HG02610 (cell line): ENCODE measurements around the gene TRIM50.
"Not testable (repeated sequence)": the region's sequence is repeated elsewhere in the genome, so short reads cannot be mapped to it uniquely, and the experiment has no call there.

Experiments
- ATAC-seq: cut with Tn5 transposase; IDR thresholded peaks from one replicate; pipeline ENCODE4 v1.9.1; 2021; ENCODE audit warnings: mild to moderate bottlenecking, moderate library complexity; ENCODE audit not compliant: unreplicated experiment

TRIM50 gene

DNA sequence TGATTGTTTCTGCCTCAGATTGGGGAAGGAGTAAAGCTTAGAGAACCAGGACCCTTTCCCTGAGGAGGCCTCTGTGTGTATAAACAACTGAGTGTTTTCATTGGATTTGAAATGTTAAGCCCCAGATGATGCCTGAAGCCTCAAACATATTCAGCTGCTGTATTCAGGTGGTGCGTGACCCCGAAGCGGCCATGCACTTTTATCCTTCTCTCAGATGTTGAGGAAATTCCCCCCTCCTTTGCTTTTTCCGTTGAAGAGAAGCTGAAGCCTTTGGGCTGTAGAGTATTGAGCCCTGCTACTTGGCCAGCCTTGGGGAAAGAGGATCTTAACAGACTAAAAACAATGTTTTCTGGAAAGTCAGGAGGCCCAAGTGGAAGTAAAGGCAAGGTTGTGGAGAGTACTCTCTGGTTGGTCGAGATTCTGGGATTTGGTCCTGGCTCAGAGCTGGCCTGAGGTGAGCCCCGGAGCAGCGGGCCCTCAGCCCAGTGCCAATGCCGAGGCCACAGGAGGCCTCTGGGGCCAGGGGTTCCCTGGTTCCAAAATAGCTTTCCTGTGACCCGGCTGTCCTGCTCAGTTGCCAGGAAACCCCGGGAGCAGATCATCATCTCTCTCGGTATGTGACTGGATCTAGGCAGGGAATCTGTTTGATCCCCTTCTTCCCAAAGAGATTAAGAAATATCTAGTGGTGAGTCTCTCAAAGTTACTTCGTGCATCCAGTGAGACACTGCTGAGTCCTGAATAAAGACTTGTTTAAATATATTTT, 22.6 kb upstream of the TRIM50 start:
- ATAC-seq, result no peak

- no peak for ATAC-seq
Observed at GRCh38 chr7:73349763-73350162, 21.9 kb upstream of the TRIM50 start.

- ATAC-seq, result no peak
Observed at GRCh38 chr7:73345951-73346350, 18.1 kb upstream of the TRIM50 start.

DNA sequence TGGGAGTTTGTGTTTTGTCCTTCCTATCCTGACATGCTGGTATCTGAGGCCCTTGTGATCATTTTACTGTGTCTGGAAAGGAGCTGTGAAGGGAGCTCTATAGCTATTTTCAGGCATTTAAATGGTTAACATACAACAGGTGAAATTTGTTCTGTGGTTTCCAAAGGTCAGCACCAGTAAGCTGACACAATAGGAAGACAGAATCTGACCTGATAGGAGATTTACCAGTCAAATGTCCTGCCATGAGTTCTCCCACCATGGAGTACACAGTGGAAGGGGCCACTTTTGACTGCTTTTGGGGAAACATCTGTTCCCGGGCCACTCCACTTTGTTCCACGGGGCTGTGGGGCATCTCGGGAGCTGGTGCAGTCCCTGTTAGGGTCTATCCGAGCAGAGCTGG, 17.7 kb upstream of the TRIM50 start:
- ATAC-seq, result no peak

DNA sequence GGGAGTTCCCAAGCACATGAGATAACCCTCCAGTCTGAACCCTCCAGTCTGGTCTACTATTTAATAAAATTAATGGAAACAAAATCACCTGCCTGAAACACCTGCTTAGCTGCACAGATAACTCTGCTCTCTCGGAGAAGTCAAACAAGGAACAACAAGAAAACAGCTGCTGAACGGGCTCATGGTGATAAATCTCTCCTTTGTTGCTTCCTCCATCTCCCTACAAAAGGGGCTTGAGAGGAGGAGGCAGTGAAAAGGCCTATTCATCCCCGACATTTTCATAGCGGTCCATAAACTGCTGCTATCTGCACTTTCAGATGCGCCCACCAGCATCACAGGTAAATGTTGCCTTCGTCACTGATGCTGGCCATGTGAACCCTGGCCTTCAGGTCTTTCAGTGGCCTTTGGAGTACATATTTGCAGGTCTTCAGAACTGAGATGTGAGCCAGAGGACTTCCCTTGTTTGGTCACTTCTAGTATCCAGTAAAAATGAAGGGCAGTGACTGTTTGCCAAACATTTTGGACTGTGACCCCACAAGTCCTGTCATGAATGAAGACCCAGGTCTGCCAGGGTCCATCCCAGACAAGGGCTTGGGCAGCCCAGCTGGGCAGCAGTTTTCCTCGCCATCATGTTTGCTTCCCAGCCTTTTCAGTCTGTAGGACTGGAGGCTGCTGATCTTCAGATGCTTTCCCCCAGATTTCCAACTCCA, 15.9 kb upstream of the TRIM50 start:
- ATAC-seq, result no peak

- ATAC-seq, result no peak
Observed at GRCh38 chr7:73342645-73343044, 14.8 kb upstream of the TRIM50 start.

DNA sequence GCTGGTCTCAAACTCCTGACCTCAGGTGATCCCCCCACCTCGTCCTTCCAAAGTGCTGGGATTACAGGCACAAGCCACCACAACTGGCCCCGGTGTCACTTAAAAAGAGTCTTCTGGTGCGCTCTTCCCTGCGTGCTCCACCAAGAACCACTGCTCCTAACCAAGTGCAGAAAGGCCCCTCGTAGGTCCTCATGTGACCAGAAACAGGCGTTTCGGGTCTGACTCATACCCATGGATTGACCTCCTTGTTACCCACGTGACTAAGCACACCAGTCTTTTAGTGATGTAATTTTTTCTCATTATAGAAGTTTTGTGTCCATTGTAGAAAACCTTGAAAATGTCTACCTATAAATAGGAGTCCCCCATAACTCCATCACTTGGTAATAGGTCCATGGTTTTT, 14.0 kb upstream of the TRIM50 start:
- no peak for ATAC-seq

DNA sequence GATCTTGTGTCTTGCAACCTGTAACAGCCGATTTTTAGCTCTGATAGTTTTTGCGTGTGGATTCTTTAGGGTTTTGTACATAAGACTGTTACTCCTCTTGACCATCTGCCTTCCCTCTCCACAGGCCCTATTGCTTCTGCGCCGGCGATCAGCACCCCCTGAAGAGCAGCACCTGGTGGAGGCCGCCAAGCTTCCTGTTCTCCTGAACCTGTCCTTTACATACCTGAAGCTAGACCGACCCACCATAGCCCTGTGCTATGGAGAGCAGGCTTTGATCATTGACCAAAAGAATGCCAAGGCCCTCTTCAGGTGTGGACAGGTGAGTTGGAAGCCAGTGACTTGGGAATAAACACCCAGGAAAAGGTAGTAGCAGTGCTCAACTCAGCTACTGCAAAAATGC, 12.6 kb upstream of the TRIM50 start:
- ATAC-seq, result no peak

DNA sequence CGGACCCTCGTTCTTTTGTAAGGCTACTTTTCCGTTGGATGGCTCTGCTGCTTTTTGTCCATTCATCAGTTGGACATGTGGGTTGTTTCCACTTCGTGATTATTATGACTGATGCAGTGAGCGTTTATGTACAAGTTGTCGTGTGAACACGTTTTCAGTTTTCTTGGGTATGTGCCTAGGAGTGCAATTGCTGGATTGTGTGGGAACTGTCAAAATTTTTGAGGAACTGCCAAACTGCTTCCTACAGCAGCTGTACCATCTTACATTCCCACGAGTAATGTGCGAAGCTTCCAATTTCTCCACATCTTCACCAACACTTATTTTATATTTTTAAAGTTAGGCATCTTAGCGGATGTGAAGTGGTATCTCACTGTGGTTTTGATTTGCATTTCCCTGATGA, 10.4 kb upstream of the TRIM50 start:
- no peak for ATAC-seq

DNA sequence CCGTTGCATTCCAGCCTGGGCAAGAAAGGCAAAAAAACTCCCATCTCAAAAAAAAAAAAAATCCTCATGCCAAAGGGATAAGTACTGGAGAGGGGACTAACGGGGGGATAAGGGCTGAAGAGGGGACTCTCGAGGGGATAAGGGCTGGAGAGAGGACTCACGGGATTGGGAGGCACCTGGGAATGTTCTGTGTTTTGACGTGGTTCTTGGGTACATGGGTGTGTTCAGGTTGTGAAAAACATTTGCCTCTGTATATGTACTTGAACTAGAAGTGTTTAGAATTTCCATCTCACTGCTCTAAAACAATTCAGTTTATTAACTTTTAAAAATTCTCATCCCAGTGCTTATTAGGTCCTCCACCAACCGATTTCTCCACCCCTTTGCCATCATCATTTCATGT, 4.6 kb upstream of the TRIM50 start:
- ATAC-seq, result no peak

DNA sequence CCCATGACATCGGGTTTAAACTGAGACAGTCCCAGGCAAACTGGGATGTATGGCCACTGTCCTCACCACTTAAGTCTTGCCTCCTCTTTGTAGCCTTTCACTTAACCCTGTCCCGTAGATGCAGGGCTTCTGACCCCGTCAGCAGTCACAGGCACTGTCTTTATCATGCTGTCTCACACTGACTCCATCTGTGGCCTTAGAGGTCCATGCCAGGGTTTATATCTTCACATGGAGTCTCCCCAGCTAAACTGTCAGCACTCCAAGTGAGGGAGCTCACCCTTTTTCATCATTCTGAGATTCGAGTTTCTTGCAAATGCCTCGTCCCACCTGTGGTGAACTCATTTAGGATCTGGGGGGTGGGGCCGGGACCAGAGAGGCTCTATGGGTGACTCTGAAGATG, 2.9 kb upstream of the TRIM50 start:
- no peak for ATAC-seq

- no peak for ATAC-seq
Observed at GRCh38 chr7:73329861-73330581, 2.1 kb upstream of the TRIM50 start.

- ATAC-seq, result no peak
Observed at GRCh38 chr7:73328696-73329095, 814 bp upstream of the TRIM50 start.

GRCh38 chr7:73327449-73327848, 433 bp downstream of the TRIM50 start:
- not testable (repeated sequence) for ATAC-seq

DNA sequence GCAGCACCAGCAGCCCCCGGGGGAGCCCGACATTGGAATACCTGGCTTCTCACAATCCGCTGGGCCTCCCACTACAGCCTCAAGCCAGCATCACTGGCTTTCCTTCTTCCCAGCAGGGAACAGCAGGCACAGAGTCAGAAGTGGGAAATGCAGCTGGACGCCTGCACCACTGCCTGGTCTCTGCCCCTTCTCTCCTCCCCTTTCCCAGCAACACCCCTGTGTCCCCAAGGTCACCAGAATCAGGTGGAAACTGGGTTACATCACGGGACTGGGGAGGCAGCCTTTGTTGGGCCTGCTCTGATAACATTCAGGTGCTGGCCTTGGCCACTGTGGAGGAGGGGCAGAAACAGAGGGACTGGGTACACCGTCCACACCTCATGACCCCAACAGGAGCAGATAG, 2.5 kb downstream of the TRIM50 start:
- ATAC-seq, result not testable (repeated sequence)

DNA sequence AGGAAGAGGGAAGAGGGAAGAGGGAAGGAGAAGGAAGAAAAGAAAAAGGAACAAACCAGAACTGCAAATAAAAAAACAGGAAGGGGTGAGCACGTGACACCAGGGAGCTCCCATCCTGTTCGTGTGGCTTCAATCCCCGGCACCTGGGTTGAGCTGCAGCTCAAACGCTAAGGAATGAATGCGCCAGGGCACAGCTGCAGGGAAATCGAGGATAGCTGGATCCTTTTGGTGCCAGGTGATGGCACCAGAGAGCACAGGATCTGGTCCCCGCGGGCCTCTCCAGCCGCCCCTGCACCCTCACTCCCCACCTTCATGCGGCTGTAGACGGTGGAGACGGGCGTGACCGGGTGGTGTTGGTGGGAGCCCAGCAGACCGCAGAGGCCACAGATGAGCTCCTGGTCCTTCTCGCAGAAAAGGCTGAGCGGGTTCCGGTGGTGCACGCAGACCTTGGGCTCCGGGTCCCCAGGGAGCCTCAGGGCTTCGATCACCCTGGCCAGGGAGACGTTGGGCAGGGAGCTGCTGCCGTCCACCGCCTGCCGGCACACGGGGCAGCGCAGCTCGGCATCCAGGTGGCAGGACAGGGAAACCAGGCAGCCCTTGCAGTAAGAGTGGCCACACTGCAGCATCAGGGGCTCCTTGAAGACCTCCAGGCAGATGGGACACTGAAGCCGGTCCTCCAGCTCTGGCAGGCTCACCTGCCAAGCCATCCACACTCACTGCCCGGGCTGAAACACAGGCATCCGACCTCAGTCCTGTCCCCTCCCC, 3.6 kb downstream of the TRIM50 start:
- not testable (repeated sequence) for ATAC-seq

- not testable (repeated sequence) for ATAC-seq
Observed at GRCh38 chr7:73323434-73324080, 4.3 kb downstream of the TRIM50 start.

- not testable (repeated sequence) for ATAC-seq
Observed at GRCh38 chr7:73320009-73320408, 7.9 kb downstream of the TRIM50 start.

GRCh38 chr7:73319541-73319940, 8.3 kb downstream of the TRIM50 start:
- not testable (repeated sequence) for ATAC-seq

DNA sequence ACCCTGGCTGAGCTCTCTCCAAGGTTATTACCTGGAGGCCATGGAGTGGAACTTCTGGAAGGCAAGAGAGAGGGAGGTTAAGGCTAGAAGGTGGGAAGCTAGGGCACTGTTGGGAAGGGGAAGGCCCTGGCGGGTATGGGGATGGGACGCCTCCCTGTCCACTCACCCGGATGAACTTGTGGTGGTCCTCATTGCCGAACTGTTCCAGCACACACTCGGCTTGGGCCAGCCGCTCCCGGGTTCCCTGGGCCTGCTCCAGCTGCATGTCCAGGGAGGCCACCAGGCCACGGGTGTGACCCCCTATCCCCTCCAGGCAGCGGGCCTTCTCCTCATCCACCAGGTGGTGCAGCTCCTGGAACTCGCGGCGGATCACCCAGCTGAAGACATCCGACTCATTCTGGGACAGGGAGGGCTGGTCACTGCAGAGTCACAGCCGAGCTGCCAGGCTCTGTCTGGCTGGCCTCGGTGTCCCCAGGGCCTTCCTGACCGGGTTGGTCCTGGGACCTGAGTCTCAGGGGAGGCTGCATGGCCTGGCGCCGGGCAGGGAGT, 9.2 kb downstream of the TRIM50 start:
- not testable (repeated sequence) for ATAC-seq
